ENCODE data around the gene CALHM3. TPM values are rescaled to one million over a fixed set of nuclear protein-coding genes. Genes with fewer than 3 reads are reported as not detected.
A peak's percentile ranks its signal among the peaks of the same experiment; 100 is the strongest.

Gene CALHM3
- polyA plus RNA-seq, 1 donor from 2014 or later, result not detected

GRCh38 chr10:103473261-103473671 lies 5.8 kb downstream of the CALHM3 start:
- no peaks in the 10 kb centered on the region for H3K9me3 Mint-ChIP-seq
- peaks cover 2% of the 10 kb centered on the region for H3K36me3 Mint-ChIP-seq
- no peaks in the 10 kb centered on the region for H3K27me3 Mint-ChIP-seq
- H3K4me3 Mint-ChIP-seq, result no peak overlapping the region
- H3K4me1 Mint-ChIP-seq, result peaks cover 34 to 47% (median 41%) of the 10 kb centered on the region in 3 donors
- peak overlapping the region in 2 of 3 donors; percentile 79 to 86 for H3K27ac Mint-ChIP-seq

- Mint-ChIP-seq H3K9me3 (no peaks in the 10 kb centered on the region), H3K27ac (peak overlapping the region; percentile 94 to 99 (median 96)), H3K27me3 (no peaks in the 10 kb centered on the region), H3K4me1 (peaks cover 41 to 58% (median 54%) of the 10 kb centered on the region in 3 donors), H3K36me3 (no peaks in the 10 kb centered on the region), H3K4me3 (peak overlapping the region; percentile 68 to 95 (median 83))
Observed at GRCh38 chr10:103472005-103472404, 7.0 kb downstream of the CALHM3 start.

GRCh38 chr10:103470761-103471653 lies 8.0 kb downstream of the CALHM3 start:
- H3K9me3 Mint-ChIP-seq, result no peaks in the 10 kb centered on the region
- H3K27ac Mint-ChIP-seq, result peak overlapping the region; percentile 94 to 99 (median 96)
- no peaks in the 10 kb centered on the region for H3K27me3 Mint-ChIP-seq
- peak overlapping the region; percentile 68 to 95 (median 83) for H3K4me3 Mint-ChIP-seq
- H3K4me1 Mint-ChIP-seq, result peaks cover 47 to 63% (median 56%) of the 10 kb centered on the region in 3 donors
- H3K36me3 Mint-ChIP-seq, result no peaks in the 10 kb centered on the region

- Mint-ChIP-seq H3K27me3 (no peaks in the 10 kb centered on the region), H3K4me3 (peak overlapping the region in 2 of 4 donors; percentile 67 to 68), H3K27ac (peak overlapping the region; percentile 81 to 96 (median 94)), H3K9me3 (no peaks in the 10 kb centered on the region), H3K4me1 (peaks cover 50 to 65% (median 65%) of the 10 kb centered on the region in 3 donors), H3K36me3 (no peaks in the 10 kb centered on the region)
Observed at GRCh38 chr10:103469201-103469600, 9.8 kb downstream of the CALHM3 start.

GRCh38 chr10:103467406-103467805 lies 11.6 kb downstream of the CALHM3 start:
- H3K9me3 Mint-ChIP-seq, result no peaks in the 10 kb centered on the region
- H3K27me3 Mint-ChIP-seq, result no peaks in the 10 kb centered on the region
- peak overlapping the region; percentile 53 to 89 (median 78) for H3K4me3 Mint-ChIP-seq
- H3K36me3 Mint-ChIP-seq, result no peaks in the 10 kb centered on the region
- H3K4me1 Mint-ChIP-seq, result peaks cover 50 to 60% (median 57%) of the 10 kb centered on the region in 3 donors
- H3K27ac Mint-ChIP-seq, result peak overlapping the region; percentile 87 to 97 (median 94)

- Mint-ChIP-seq H3K4me1 (peaks cover 44 to 54% (median 50%) of the 10 kb centered on the region in 3 donors), H3K9me3 (no peaks in the 10 kb centered on the region), H3K4me3 (peak overlapping the region; percentile 6 to 89 (median 64)), H3K27ac (peak overlapping the region; percentile 87 to 97 (median 94)), H3K36me3 (no peaks in the 10 kb centered on the region), H3K27me3 (no peaks in the 10 kb centered on the region)
Observed at GRCh38 chr10:103466734-103467133, 12.3 kb downstream of the CALHM3 start.

- H3K4me3 Mint-ChIP-seq, result peak overlapping the region in 1 of 4 donors; percentile 45
- H3K4me1 Mint-ChIP-seq, result peaks cover 37 to 45% (median 44%) of the 10 kb centered on the region in 3 donors
- peak overlapping the region in 2 of 3 donors; percentile 60 to 73 for H3K27ac Mint-ChIP-seq
- no peaks in the 10 kb centered on the region for H3K27me3 Mint-ChIP-seq
- no peaks in the 10 kb centered on the region for H3K36me3 Mint-ChIP-seq
- no peaks in the 10 kb centered on the region for H3K9me3 Mint-ChIP-seq
Observed at GRCh38 chr10:103465411-103466179, 13.4 kb downstream of the CALHM3 start.

- Mint-ChIP-seq H3K9me3 (no peaks in the 10 kb centered on the region), H3K36me3 (no peaks in the 10 kb centered on the region), H3K4me1 (peaks cover 29 to 41% (median 34%) of the 10 kb centered on the region in 3 donors), H3K4me3 (peak overlapping the region in 1 of 4 donors; percentile 17), H3K27ac (peak overlapping the region in 1 of 3 donors; percentile 42), H3K27me3 (peaks cover 2% of the 10 kb centered on the region)
Observed at GRCh38 chr10:103463499-103463898, 15.5 kb downstream of the CALHM3 start.

- peak overlapping the region in 1 of 4 donors; percentile 85 for H3K4me3 Mint-ChIP-seq
- H3K27me3 Mint-ChIP-seq, result peaks cover 2% of the 10 kb centered on the region
- no peaks in the 10 kb centered on the region for H3K9me3 Mint-ChIP-seq
- H3K4me1 Mint-ChIP-seq, result peaks cover 12 to 14% (median 14%) of the 10 kb centered on the region in 3 donors
- peak overlapping the region in 1 of 3 donors; percentile 22 for H3K27ac Mint-ChIP-seq
- no peaks in the 10 kb centered on the region for H3K36me3 Mint-ChIP-seq
Observed at GRCh38 chr10:103459615-103460014, 19.4 kb downstream of the CALHM3 start.

GRCh38 chr10:103458720-103459119 lies 20.3 kb downstream of the CALHM3 start, which contains the start of gene CALHM1:
CALHM1 (minus strand) TSS chr10:103458900; CDS start chr10:103458751, 149 bp downstream.
- Mint-ChIP-seq H3K27ac (peak within 1 kb of the TSS in 1 of 3 donors; percentile 75), H3K27me3 (peaks cover 2% of the 10 kb centered on the region), H3K4me3 (peak within 1 kb of the TSS; percentile 38 to 85 (median 60)), H3K36me3 (no peaks in the 10 kb centered on the region), H3K9me3 (no peaks in the 10 kb centered on the region), H3K4me1 (peaks cover 11 to 12% (median 11%) of the 10 kb centered on the region in 3 donors)

GRCh38 chr10:103457896-103458583 lies 21.0 kb downstream of the CALHM3 start:
- Mint-ChIP-seq H3K27ac (peak overlapping the region in 1 of 3 donors; percentile 75), H3K27me3 (peaks cover 2% of the 10 kb centered on the region), H3K4me1 (peaks cover 12 to 16% (median 14%) of the 10 kb centered on the region in 3 donors), H3K36me3 (no peaks in the 10 kb centered on the region), H3K4me3 (peak overlapping the region in 1 of 4 donors; percentile 54), H3K9me3 (no peaks in the 10 kb centered on the region)

GRCh38 chr10:103457176-103457712 lies 21.8 kb downstream of the CALHM3 start:
- Mint-ChIP-seq H3K27ac (peak overlapping the region in 1 of 3 donors; percentile 41), H3K27me3 (peaks cover 2% of the 10 kb centered on the region), H3K9me3 (no peaks in the 10 kb centered on the region), H3K4me3 (peak overlapping the region in 3 of 4 donors; percentile 68 to 80 (median 72)), H3K4me1 (peaks cover 16 to 21% (median 17%) of the 10 kb centered on the region in 3 donors), H3K36me3 (no peaks in the 10 kb centered on the region)

GRCh38 chr10:103456074-103456660 lies 22.9 kb downstream of the CALHM3 start:
- no peaks in the 10 kb centered on the region for H3K36me3 Mint-ChIP-seq
- peaks cover 2% of the 10 kb centered on the region for H3K27me3 Mint-ChIP-seq
- H3K27ac Mint-ChIP-seq, result peak overlapping the region in 1 of 3 donors; percentile 75
- H3K4me1 Mint-ChIP-seq, result peaks cover 17 to 22% (median 17%) of the 10 kb centered on the region in 3 donors
- no peak overlapping the region for H3K4me3 Mint-ChIP-seq
- H3K9me3 Mint-ChIP-seq, result no peaks in the 10 kb centered on the region
